Naive B cell (primary cell): ENCODE results near the gene UBE2G2. TPM values are rescaled to one million over a fixed set of nuclear protein-coding genes. Genes with fewer than 3 reads are reported as not detected.
A peak's percentile ranks its signal among the peaks of the same experiment; 100 is the strongest.

ENCODE experiments used
- ATAC-seq, 2 donors: fragments of 150-1000 bp; cut with Tn5 transposase; 2 replicates each; pipeline ENCODE4 v1.10.0; 2021; ENCODE audit warnings: low read depth in 2 of 2, mild to moderate bottlenecking in 2 of 2, moderate library complexity in 2 of 2
- DNase-seq: peaks from one replicate; pipeline ENCODE4 v3.0.0; 2022
- H3K27ac Mint-ChIP-seq, 6 donors: one replicate each; pipeline ENCODE4 v1.8.0; 2020 to 2022; ENCODE audit warnings: mild to moderate bottlenecking in 6 of 6, mixed read lengths in 6 of 6, moderate library complexity in 5 of 6, inconsistent platforms in 2 of 6
- H3K27me3 Mint-ChIP-seq, 3 donors: one replicate each; pipeline ENCODE4 v1.8.0; 2021 to 2022; ENCODE audit warnings: mixed read lengths in 3 of 3, mild to moderate bottlenecking in 1 of 3
- H3K36me3 Mint-ChIP-seq, 2 donors: one replicate each; pipeline ENCODE4 v1.8.0; 2020 to 2022; ENCODE audit warnings: mixed read lengths in 2 of 2, inconsistent platforms in 1 of 2, mild to moderate bottlenecking in 1 of 2
- H3K4me1 Mint-ChIP-seq, 3 donors: one replicate each; pipeline ENCODE4 v1.8.0; 2020 to 2022; ENCODE audit warnings: mixed read lengths in 3 of 3, inconsistent platforms in 1 of 3, mild to moderate bottlenecking in 1 of 3, moderate library complexity in 1 of 3
- H3K4me3 Mint-ChIP-seq, 8 donors: one replicate each; pipeline ENCODE4 v1.8.0; 2020 to 2022; ENCODE audit warnings: mild to moderate bottlenecking in 8 of 8, mixed read lengths in 8 of 8, moderate library complexity in 8 of 8, inconsistent platforms in 2 of 8
- H3K9me3 Mint-ChIP-seq, 7 donors: one replicate each; pipeline ENCODE4 v1.8.0; 2020 to 2022; ENCODE audit warnings: mixed read lengths in 7 of 7, mild to moderate bottlenecking in 5 of 7, inconsistent platforms in 2 of 7, moderate library complexity in 1 of 7
- polyA plus RNA-seq, 6 donors: library from polyadenylated mRNA; unstranded; fragments of 300-500 nt; fragmentation: Illumina TruSeq; gene quantifications; one replicate each; pipeline ENCODE4 v1.2.3, GENCODE V29; 2021; ENCODE audit warnings: low read depth in 6 of 6

UBE2G2 gene
- polyA plus RNA-seq, 6 donors from 2014 or later, result 53.8 to 72.5 (median 59.5) TPM

DNA sequence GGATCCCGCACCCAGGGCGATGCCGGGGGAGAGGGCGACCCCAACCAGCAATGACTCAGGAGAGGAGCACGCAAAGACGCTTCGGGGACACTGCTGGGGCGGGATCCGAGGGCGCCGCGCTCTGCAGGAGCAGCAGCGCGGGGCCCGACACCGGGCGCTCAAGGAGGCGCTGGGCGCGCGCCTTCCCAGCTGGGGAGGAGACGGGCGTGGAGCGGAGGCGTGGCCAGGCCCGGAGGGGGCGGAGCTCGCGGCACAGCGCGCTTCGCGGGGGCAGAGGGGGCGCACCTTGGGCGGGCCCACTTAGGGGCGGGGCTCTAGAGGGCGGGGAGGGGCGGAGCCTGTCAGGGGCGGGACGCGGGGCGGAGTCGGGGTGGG is 15.9 kb upstream of the UBE2G2 start:
- H3K4me3 Mint-ChIP-seq, result peak overlapping the region; percentile 33 to 83 (median 66)
- peak; percentile 73 to 76 for ATAC-seq
- peak; percentile 85 for DNase-seq
- peaks cover 3 to 9% (median 7%) of the 10 kb centered on the region in 7 donors for H3K9me3 Mint-ChIP-seq
- H3K4me1 Mint-ChIP-seq, result peaks cover 14 to 43% (median 22%) of the 10 kb centered on the region in 3 donors
- H3K36me3 Mint-ChIP-seq, result peaks cover 0 to 8% of the 10 kb centered on the region in 2 donors
- no peaks in the 10 kb centered on the region for H3K27me3 Mint-ChIP-seq
- H3K27ac Mint-ChIP-seq, result peak overlapping the region in 1 of 6 donors; percentile 45

DNA sequence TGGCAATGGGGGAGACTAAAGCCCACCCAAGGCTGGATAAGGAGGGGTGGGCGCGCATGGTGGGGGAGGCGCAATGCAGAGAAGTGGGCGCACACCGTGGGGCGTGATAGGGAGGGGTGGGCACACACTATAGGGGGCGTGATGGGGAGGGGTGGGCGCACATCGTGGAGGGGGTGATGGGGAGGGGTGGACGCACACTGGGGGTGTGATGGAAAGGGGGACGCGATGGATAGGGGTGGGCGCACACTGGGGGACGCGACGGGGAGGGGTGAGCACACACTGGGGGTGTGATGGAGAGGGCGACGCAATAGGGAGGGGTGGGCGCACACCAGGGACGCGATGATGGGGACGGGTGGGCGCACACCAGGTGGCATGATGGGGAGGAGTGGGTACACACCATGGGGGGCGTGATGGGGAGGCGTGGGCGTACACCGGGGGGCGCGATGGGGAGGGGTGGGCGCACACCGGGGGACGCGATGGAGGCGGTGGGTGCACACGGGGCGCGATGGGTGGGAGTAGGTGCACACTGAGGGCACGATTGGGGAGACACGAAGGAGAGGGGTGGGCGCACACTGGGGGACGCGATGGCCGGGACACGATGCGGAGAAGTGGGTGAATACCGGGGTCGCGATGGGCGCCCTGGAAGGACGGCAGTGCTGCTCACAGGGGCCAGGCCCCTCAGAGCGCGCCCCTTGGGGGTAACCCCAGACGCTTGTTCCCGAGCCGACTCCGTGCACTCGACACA is 15.3 kb upstream of the UBE2G2 start:
- Mint-ChIP-seq H3K4me1 (peaks cover 14 to 46% (median 22%) of the 10 kb centered on the region in 3 donors), H3K27ac (peak overlapping the region in 4 of 6 donors; percentile 13 to 77 (median 51)), H3K27me3 (no peaks in the 10 kb centered on the region), H3K4me3 (peak overlapping the region; percentile 64 to 92 (median 80)), H3K36me3 (peaks cover 0 to 11% of the 10 kb centered on the region in 2 donors), H3K9me3 (peaks cover 1 to 3% (median 3%) of the 10 kb centered on the region in 7 donors)
- ATAC-seq (no peak), DNase-seq (no peak)

DNA sequence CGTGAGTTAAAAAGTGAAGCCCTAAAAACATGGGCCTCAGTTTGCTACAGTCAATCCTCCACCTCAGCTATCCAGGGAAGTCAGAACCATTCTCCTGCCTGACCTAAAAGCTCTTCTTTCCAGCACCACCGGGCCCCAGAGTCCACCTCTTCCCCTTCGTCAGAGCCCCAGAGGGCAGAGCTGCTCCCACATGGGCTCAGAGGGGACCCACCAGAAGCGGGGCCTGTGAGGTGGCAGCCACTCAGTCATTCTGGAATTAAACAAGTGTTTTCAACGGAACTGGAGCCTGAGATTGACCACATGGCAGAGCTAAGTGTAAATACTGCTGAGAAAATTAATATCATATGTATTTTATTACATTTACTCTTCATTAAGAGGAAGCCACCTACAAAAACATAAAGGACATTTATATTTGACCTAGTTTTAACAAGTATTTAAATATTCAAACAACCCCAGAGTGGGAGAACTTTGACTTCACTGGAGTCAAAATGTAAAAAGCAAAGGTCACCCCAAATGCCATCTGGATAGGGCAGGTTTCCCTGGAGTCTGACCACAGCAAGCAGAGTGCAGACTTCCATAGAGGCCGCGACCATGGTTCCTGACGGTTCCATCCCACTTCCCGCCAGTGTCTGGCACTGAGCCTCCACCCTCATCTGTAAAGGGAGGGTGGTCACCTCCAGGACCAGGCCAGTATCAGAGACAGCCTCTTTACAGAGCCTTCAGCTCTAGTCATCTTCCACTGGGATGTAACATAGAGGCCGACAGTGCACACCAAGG is 14.4 kb upstream of the UBE2G2 start:
- H3K27me3 Mint-ChIP-seq, result no peaks in the 10 kb centered on the region
- DNase-seq, result no peak
- ATAC-seq, result no peak
- peaks cover 15 to 52% (median 22%) of the 10 kb centered on the region in 3 donors for H3K4me1 Mint-ChIP-seq
- H3K27ac Mint-ChIP-seq, result peak overlapping the region in 5 of 6 donors; percentile 45 to 89 (median 77)
- H3K4me3 Mint-ChIP-seq, result peak overlapping the region; percentile 64 to 92 (median 80)
- peaks cover 0 to 11% of the 10 kb centered on the region in 2 donors for H3K36me3 Mint-ChIP-seq
- peaks cover 0 to 2% (median 0%) of the 10 kb centered on the region in 7 donors for H3K9me3 Mint-ChIP-seq

DNA sequence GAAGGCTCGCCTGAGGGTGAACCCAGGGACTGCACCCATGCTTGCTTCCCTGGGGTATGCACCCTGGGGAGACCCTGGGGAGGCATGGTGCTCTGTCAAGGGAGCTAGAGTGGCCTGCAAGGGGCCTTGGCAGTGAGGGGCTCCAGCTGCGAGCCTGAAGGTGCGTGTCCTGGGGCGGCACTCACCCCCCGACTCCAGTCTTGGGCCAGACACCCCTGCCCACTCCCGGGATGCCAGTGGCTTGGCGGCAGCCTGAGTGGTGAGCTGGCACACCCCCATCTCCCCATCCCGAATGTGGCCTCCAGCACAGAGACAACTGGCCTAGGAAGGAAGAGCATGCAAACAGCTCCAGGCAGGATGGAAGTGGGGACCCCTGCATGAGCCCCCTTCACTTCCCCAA is 13.6 kb upstream of the UBE2G2 start:
- Mint-ChIP-seq H3K27ac (no peak overlapping the region), H3K36me3 (peaks cover 0 to 11% of the 10 kb centered on the region in 2 donors), H3K4me1 (peaks cover 19 to 56% (median 24%) of the 10 kb centered on the region in 3 donors), H3K9me3 (no peaks in the 10 kb centered on the region), H3K27me3 (no peaks in the 10 kb centered on the region), H3K4me3 (peak overlapping the region in 2 of 8 donors; percentile 15 to 80)
- no peak for DNase-seq
- ATAC-seq, result no peak

DNA sequence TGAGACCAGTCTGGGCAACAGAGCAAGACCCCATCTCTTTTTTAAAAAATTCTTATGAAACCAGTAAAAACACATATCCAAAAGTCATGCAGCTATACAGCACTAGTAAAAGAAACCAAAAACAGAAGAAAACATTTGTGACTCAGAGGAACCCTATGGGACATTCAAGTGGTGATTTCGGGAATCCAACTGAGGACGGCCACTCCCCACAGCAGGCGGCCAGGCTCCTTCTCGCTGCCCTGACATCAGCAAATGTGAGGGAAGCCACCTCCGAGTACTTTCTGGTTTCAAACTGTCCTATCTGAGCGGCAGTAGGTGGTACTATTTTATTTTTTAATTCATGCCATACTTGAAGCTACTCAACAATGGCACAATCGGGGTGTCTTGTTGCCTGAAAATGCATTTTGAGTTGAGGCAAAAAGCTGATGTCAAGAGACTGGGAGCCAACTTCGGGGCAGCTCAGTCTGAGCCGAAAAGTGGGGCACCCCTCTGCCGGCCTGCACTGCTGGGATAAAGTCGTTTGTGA is 12.9 kb upstream of the UBE2G2 start:
- Mint-ChIP-seq H3K4me1 (peaks cover 22 to 56% (median 24%) of the 10 kb centered on the region in 3 donors), H3K9me3 (no peaks in the 10 kb centered on the region), H3K27me3 (no peaks in the 10 kb centered on the region), H3K36me3 (peaks cover 0 to 18% of the 10 kb centered on the region in 2 donors), H3K4me3 (peak overlapping the region in 2 of 8 donors; percentile 29 to 54), H3K27ac (peak overlapping the region in 2 of 6 donors; percentile 37 to 40)
- ATAC-seq, result no peak
- DNase-seq, result no peak

DNA sequence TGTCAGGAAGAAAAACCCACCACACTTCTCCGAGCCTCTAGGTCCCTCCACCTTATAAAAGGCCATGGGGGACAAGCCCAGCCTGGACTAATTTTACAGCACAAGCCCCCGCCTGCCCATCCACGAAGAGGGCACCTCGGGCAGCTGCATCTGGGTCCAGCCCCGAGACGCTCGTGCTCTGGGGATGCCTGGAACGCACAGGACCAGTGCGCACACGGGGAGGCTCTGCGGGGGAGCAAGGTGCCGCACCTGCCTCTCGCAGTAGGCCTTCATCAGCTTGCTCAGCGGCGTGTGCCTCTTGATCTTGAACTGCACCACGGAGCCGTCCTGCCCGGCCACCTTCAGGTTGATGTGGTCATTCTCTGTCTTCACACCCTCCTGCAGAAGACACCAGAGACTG is 12.1 kb upstream of the UBE2G2 start:
- Mint-ChIP-seq H3K4me3 (no peak overlapping the region), H3K4me1 (peaks cover 22 to 56% (median 24%) of the 10 kb centered on the region in 3 donors), H3K27ac (no peak overlapping the region), H3K27me3 (no peaks in the 10 kb centered on the region), H3K36me3 (peaks cover 0 to 24% of the 10 kb centered on the region in 2 donors), H3K9me3 (no peaks in the 10 kb centered on the region)
- no peak for DNase-seq
- ATAC-seq, result no peak

DNA sequence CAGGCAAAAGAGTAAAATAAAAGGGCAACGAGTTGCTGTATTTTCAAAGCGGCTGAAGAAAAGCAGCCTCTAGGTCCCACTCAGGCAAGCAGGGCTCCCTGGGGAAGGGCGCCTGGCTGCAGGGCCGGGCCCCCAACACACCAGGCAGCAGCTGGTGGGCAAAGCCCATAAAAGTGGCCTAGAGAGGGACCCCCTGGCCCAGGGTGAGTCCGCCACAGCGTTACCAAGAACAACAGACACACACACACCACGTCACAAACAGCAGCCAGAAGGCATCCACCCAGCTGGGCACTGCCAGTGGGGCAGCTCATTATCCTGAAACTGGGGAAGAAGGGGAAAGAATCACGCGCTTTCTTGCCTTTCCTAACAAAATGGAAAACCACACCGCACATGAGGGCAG is 11.5 kb upstream of the UBE2G2 start:
- Mint-ChIP-seq H3K4me3 (peak overlapping the region in 2 of 8 donors; percentile 30 to 66), H3K9me3 (no peaks in the 10 kb centered on the region)
- no peak for ATAC-seq

DNA sequence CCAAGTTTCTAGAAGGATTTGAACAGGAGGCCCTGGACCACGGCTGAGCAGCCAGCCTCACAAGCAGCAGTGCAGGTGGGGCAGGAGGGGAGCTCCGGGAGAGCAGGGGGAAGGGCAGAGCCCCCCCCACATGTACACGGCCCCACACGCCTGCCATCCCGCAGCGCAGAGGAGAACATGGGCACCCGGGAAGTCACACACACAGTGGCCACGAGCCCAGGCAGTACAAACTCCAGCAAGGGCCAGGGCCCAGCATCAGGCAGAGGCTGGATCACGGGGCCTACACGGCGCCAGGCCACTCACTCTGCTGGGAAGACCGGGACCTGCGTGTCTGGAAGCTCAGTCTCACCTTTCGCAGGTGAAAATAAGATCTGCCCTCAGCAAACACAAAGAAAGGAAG is 11.0 kb upstream of the UBE2G2 start:
- peaks cover 22 to 56% (median 24%) of the 10 kb centered on the region in 3 donors for H3K4me1 Mint-ChIP-seq
- H3K4me3 Mint-ChIP-seq, result peak overlapping the region in 1 of 8 donors; percentile 66
- H3K9me3 Mint-ChIP-seq, result no peaks in the 10 kb centered on the region
- peak overlapping the region in 1 of 6 donors; percentile 15 for H3K27ac Mint-ChIP-seq
- H3K36me3 Mint-ChIP-seq, result peaks cover 0 to 24% of the 10 kb centered on the region in 2 donors
- no peaks in the 10 kb centered on the region for H3K27me3 Mint-ChIP-seq
- ATAC-seq, result no peak
- no peak for DNase-seq

More for the DNA sequence above, 11.5 kb upstream of the UBE2G2 start:
- H3K27me3 Mint-ChIP-seq, result no peaks in the 10 kb centered on the region
- H3K36me3 Mint-ChIP-seq, result peaks cover 0 to 24% of the 10 kb centered on the region in 2 donors
- H3K4me1 Mint-ChIP-seq, result peaks cover 22 to 56% (median 24%) of the 10 kb centered on the region in 3 donors
- no peak overlapping the region for H3K27ac Mint-ChIP-seq
- no peak for DNase-seq

DNA sequence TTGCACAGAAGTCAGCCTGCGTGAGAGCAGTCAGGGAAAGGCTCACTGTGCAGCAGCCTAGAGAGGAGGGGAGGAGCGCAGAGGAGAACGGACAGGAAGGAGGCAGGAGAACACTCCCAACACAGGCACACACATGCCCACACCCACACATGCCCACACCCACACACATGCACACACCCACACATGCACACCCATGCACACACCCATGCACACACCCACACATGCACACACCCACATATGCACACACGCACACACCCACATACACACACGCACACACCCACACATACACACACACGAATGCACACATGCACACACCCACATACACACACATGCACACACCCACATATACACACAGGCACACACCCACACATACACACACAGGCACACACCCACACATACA is 9.2 kb upstream of the UBE2G2 start:
- H3K4me3 Mint-ChIP-seq, result peak overlapping the region in 2 of 8 donors; percentile 16 to 49
- no peak overlapping the region for H3K27ac Mint-ChIP-seq
- H3K27me3 Mint-ChIP-seq, result no peaks in the 10 kb centered on the region

DNA sequence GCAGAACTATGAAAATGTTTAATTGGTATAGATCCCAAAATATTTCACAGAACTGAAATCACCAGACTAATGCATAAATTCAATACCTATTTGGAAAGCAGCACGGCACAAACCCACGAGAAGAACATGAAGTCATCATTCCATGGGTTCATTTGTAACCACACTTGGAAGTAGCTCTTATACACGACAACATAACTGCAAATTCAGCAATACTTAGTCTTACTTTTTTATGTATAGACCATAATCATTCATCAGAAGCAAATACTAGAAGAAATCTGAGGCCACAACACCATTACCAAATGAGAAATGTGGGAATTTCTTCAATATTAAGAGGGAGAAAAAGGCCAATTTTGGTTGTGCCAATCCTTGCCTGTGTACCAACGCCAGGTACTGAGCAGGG is 4.2 kb upstream of the UBE2G2 start:
- ATAC-seq, result no peak
- H3K36me3 Mint-ChIP-seq, result peaks cover 0 to 25% of the 10 kb centered on the region in 2 donors

More for the DNA sequence above, 9.2 kb upstream of the UBE2G2 start:
- H3K36me3 Mint-ChIP-seq, result peaks cover 0 to 26% of the 10 kb centered on the region in 2 donors
- peaks cover 11 to 41% (median 13%) of the 10 kb centered on the region in 3 donors for H3K4me1 Mint-ChIP-seq
- ATAC-seq (no peak), DNase-seq (no peak)
- no peaks in the 10 kb centered on the region for H3K9me3 Mint-ChIP-seq

DNA sequence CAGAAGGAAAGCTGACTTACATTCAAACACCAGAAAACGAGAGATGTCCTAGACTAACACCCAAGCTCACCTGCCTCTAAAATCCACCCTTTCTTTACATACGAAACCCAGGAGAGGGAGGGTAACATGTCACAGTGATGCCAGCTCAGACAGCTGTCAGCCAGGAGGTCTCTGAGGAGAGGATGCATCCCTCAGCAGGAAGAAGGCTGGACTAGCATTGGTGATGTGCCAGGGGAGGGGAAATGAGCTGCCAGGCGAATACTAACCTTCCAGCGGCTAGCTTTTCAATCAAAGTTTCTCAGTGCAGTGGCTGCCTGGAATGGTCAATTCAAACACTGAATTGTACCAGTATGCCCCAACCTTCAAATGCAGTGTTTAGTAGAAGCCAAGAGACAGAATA is 3.6 kb upstream of the UBE2G2 start:
- H3K36me3 Mint-ChIP-seq, result peaks cover 0 to 25% of the 10 kb centered on the region in 2 donors
- DNase-seq, result no peak
- no peaks in the 10 kb centered on the region for H3K27me3 Mint-ChIP-seq
- peaks cover 17 to 20% (median 18%) of the 10 kb centered on the region in 3 donors for H3K4me1 Mint-ChIP-seq
- ATAC-seq, result no peak
- H3K9me3 Mint-ChIP-seq, result no peaks in the 10 kb centered on the region
- peak overlapping the region in 1 of 8 donors; percentile 94 for H3K4me3 Mint-ChIP-seq
- no peak overlapping the region for H3K27ac Mint-ChIP-seq

More for the DNA sequence above, 4.2 kb upstream of the UBE2G2 start:
- peaks cover 11 to 19% (median 17%) of the 10 kb centered on the region in 3 donors for H3K4me1 Mint-ChIP-seq
- H3K27ac Mint-ChIP-seq, result peak overlapping the region in 1 of 6 donors; percentile 61
- no peaks in the 10 kb centered on the region for H3K9me3 Mint-ChIP-seq
- H3K27me3 Mint-ChIP-seq, result no peaks in the 10 kb centered on the region
- H3K4me3 Mint-ChIP-seq, result peak overlapping the region in 1 of 8 donors; percentile 45
- DNase-seq, result no peak

DNA sequence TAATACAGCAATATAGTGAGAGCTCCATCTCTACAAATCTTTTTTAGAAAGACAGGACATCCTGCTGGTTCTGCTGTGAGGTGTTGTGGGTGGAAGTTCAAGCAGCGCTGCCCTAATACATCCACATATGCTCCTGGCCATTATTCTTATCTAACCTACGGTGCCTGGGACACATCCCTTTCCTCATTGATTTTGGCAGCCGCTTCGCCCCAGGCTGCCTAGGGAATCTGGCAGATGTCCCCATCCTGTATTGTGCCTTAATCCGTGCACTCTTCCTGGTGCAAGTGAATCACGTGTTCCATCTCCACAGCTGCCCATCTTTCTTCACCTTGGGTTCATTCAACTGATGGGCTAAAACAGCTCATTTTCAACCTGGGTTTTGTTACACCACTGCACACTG is 3.1 kb upstream of the UBE2G2 start:
- ATAC-seq (no peak), DNase-seq (no peak)
- H3K27ac Mint-ChIP-seq, result peak overlapping the region in 1 of 6 donors; percentile 26
- peaks cover 0 to 21% of the 10 kb centered on the region in 2 donors for H3K36me3 Mint-ChIP-seq
- H3K4me1 Mint-ChIP-seq, result peaks cover 20 to 25% (median 22%) of the 10 kb centered on the region in 3 donors
- no peaks in the 10 kb centered on the region for H3K27me3 Mint-ChIP-seq
- peak overlapping the region in 2 of 8 donors; percentile 16 to 94 for H3K4me3 Mint-ChIP-seq
- no peaks in the 10 kb centered on the region for H3K9me3 Mint-ChIP-seq

DNA sequence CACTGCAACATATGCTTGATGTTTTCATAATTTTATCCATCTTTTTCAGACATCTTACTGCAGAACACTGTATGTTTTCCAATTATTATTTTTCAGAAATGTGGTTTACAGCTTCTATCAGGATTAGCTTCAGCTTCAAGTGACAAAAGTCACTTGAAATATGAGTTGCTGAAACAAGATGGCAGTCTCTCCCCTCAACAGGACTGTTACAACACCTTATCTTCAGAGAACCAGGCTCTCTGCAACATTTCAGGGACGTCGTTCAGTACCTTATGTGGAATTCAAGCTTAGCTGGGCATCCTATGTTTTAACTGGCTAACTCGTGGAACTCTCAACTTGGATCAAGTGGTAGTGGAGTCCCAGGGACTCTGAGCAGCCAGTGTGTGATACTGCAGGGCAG is 2.0 kb upstream of the UBE2G2 start:
- no peaks in the 10 kb centered on the region for H3K27me3 Mint-ChIP-seq
- peaks cover 0 to 13% of the 10 kb centered on the region in 2 donors for H3K36me3 Mint-ChIP-seq
- no peaks in the 10 kb centered on the region for H3K9me3 Mint-ChIP-seq
- H3K27ac Mint-ChIP-seq, result peak overlapping the region in 1 of 6 donors; percentile 73
- H3K4me3 Mint-ChIP-seq, result peak overlapping the region in 3 of 8 donors; percentile 82 to 94 (median 89)
- H3K4me1 Mint-ChIP-seq, result peaks cover 26 to 34% (median 28%) of the 10 kb centered on the region in 3 donors
- no peak for ATAC-seq
- DNase-seq, result no peak
